CD4-positive, alpha-beta T cell treated with Interleukin-2 at 100 ng/mL for 4 hours (primary cell): Measurements from ENCODE around the gene ILRUN.
"Not testable (repeated sequence)": the region's sequence is repeated elsewhere in the genome, so short reads cannot be mapped to it uniquely, and the experiment has no call there.

ENCODE experiments used
- DNase-seq: peaks from one replicate; pipeline ENCODE4 v3.0.0-alpha.2; 2020; ENCODE audit warnings: low spot score

The ILRUN gene

DNA sequence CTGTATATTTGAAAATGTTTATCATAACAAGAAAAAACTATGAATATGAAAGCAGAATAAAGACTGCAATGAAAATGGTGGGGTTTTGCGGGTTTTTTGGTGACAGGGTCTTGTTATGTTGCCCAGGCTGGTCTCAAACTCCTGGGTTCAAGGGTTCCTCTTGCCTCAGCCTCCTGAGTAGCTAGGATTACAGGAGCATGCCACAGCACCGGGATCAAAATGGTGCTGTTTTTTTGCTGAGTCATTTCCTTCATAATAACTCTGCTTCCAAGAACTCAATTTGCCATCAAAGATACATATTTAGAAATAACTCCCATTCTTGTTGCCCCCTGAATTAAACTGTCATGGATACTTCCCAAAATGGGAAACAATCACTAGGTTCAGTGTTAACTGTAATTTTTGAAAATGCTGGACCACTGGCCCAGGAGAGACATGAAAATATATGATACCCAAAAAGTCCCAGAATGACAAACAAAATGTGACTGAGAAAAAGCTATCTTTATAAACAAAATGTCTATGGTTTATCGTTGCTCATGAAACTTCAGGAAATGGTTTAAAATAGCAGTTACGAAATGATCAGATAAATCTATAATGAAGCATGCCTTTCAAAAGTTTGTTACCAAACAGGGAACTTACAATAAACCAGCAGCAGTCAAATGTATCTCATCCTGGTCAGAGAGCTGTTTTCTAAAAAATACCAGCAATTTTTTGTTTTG, 32.2 kb downstream of the ILRUN start:
- DNase-seq: peak; percentile 28

DNA sequence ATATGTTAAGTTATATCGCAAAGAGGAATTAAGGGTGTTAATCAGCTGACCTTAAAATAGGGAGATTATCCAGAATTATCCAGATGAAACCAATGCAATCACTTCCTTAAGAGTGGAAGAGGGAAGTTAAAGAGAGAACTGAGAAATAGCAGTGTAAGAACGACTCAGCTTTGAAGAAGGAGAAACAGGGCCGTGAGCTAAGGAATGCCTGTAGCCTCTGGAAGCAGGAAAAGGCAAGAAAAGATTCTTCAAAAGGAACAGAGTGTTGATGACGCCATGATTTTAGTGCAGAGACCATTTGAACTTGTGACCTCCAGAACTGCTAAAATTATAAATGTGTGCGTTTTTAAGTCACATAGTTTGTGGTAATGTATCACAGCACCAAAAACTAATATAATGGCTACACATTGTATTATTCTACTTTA, 32.7 kb downstream of the ILRUN start:
- no peak for DNase-seq

- no peak for DNase-seq
Observed at GRCh38 chr6:34663371-34663770, 33.2 kb downstream of the ILRUN start.

DNA sequence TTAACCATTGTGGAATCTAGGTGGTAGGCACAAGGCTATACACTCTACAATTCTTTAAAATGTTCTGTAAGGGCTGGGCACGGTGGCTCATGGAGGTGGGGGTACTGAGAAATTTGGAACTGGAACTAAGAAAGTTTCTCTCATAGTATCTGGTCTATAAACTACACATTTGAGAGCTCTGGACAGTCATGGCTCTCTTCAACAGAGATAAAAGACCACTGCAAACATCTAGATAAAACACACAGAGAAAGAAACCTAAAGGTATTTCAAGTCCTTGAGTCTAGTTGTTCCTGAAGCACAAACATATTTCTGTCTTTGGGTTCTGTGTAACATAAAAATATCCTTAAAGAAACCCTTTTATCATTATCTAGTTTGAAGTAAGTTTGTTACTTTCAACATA, 35.2 kb downstream of the ILRUN start:
- DNase-seq: no peak

DNA sequence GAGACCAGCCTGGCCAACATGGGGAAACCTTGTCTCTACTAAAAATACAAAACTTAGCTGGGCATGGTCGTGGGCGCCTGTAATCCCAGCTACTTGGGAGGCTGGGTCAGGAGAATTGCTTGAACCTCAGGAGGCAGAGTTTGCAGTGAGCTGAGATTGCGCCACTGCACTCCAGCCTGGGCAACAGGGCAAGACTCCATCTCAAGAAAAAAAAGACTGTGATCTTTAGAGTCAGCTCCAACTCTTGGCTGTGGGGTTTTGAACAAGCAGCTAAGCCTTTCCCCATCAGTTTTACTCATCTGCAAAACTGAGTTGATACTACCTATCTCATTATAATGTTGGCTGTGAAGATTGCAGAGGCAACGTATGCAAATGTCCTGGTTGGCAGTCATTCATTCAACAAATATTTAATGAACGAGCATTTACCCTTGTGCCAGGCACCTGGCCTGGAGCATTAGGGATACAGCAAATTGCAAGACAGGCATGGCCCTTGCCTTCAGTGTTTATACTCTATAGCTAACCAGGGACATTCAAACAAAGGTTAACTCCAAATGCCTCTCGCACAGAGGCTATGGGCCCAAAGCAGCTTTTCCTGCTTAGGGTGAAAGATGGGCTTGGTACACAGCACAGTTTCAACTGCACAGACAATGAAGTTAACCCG, 37.8 kb downstream of the ILRUN start:
- no peak for DNase-seq

- DNase-seq: not testable (repeated sequence)
Observed at GRCh38 chr6:34657979-34658480, 38.5 kb downstream of the ILRUN start.

GRCh38 chr6:34657307-34657978, 39.1 kb downstream of the ILRUN start:
- DNase-seq: peak; percentile 35

DNA sequence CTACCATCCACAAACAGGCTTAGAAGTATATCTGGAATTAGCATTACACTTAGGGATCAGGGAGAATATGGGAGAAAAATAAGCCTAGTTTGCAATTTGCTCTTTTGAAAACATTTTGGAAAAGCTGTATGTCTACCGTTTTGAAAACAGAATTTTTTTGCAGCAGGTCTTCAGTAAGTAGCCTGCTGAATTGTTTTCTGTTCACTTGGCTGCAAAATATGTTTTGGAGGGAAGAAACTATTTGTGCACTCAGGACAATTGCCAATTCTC, 39.6 kb downstream of the ILRUN start:
- DNase-seq: no peak

DNA sequence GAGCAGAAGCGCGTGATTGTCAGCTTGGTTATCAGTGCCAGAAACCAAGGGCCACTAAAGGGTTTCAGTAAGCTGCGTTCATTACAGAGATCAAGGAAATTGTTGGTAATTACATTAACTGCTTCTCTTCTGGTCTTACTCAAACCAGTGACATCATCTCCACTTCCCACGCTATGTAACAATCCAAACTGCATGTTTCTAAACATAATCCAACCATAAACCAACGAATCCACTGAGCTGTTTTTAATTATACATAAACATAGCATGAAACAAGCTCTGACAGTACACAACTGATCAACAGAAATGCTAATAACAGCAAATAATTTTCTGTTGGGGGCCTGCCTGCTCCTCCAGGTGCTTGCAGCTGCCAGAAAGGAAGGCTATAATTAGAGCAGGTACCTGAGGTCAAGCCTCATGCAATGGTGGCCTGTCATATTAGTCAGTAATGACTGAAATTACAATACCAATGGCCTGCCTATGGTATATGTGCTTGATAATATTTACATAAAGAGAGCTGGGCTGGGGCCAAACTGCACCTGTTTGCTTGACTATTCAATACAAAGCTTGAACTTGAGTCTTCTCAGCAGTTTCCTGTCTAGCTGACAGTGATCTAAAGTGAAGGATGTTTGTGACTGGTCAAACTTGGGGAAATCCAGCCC, 40.1 kb downstream of the ILRUN start:
- DNase-seq: peak; percentile 45

- not testable (repeated sequence) for DNase-seq
Observed at GRCh38 chr6:34655876-34656377, 40.6 kb downstream of the ILRUN start.

DNA sequence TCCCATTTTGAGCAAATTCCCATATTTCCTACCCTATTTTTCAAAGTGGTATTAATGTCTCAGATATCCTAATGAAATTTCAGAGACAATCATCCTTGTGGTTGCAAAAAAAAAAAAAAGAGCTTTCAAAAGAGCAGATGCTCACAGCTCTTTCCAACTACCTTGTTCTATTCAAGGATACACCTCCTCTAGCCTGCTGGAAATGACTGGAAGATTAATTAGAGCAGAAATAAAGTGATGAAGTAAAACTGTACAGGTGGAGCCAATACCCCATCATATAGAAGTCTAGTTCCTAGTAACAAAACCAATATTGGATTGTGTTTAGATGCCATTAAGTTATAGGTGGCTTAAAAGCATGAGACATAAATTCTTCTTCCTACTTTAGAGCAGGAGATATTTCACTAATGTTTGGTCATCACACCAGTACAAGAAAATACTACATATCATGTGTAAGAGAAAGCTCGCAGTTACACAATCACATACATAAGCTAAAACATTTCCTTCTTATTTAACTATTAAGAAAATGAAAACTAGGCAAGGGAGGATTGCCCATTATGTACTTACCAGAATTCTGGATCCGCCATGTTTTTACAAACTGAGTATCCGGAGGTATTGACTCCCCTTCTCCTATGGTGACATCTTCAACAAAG, 42.4 kb downstream of the ILRUN start:
- DNase-seq: no peak

DNA sequence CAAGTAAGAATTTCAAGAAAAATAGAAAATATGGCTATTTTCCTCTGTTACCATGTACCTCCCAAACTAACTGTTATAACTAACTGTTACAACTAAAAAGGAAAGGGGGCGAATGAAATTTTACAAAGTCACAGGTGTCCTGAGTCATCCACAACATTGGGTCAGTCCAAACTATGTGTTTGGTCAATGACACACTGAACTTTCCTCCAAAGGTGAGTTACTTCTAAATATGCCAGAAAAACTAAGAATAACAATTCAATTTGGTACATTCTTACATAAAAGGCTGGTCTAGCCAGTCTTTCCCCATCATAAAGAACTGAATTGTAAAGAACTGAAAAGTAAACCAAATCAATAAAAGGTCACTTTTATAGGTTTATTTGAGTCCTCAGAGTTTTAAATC, 44.3 kb downstream of the ILRUN start:
- no peak for DNase-seq

DNA sequence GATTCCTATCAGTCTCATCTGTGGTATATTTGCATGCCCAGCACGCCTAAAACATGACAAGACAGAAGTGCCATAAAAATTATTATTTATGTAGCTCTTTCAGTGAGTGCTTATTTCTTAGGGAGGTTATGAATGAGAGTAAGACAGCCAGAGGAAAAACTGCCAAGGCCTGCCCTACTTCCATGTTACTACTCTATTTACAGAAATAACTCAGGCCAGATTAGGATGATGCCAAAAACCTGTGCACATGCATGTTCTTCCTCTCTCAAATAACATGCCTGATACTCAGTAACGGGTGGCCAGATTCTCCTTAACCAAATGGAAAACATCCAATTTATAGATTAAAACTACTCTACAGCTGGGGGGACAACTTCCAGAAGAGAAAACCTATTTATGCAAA, 45.7 kb downstream of the ILRUN start:
- DNase-seq: no peak

DNA sequence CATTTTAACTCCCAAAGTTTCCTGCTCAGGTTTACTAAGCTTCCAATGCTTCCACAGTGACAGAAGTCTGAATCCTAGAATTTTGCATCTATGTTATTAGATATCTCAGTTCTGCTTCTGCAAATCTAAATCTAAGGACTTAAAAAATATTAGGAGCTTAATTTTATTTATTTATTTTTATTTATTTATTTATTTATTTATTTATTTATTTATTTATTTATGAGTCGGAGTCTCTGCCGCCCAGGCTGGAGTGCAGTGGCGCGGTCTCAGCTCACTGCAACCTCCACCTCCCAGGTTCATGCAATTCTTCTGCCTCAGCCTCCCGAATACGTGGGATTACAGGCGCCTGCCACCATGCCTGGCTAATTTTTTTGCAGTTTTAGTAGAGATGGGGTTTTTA, 46.3 kb downstream of the ILRUN start:
- DNase-seq: not testable (repeated sequence)

GRCh38 chr6:34648806-34649205, 47.8 kb downstream of the ILRUN start:
- DNase-seq: no peak
